GM18498 (cell line): ENCODE data around the gene AOPEP.
"Not testable (repeated sequence)": the region's sequence is repeated elsewhere in the genome, so short reads cannot be mapped to it uniquely, and the experiment has no call there.

Source experiments
- ATAC-seq: cut with Tn5 transposase; IDR thresholded peaks from one replicate; pipeline ENCODE4 v1.9.1; 2021; ENCODE audit warnings: mild to moderate bottlenecking, moderate library complexity; ENCODE audit not compliant: unreplicated experiment

AOPEP gene

GRCh38 chr9:94812343-94812742 lies 85.8 kb downstream of the AOPEP start:
- no peak for ATAC-seq

- ATAC-seq, result no peak
Measured at GRCh38 chr9:94813379-94813778, 86.9 kb downstream of the AOPEP start.

GRCh38 chr9:94817291-94818177 lies 91.0 kb downstream of the AOPEP start:
- no peak for ATAC-seq

GRCh38 chr9:94818178-94818541 lies 91.7 kb downstream of the AOPEP start:
- no peak for ATAC-seq

- no peak for ATAC-seq
Measured at GRCh38 chr9:94819161-94819687, 92.7 kb downstream of the AOPEP start.

GRCh38 chr9:94821098-94821887 lies 94.8 kb downstream of the AOPEP start:
- peak; percentile 84 for ATAC-seq

- no peak for ATAC-seq
Measured at GRCh38 chr9:94822273-94822672, 95.8 kb downstream of the AOPEP start.

- ATAC-seq, result no peak
Measured at GRCh38 chr9:94823710-94824109, 97.2 kb downstream of the AOPEP start.

GRCh38 chr9:94824411-94824810 lies 97.9 kb downstream of the AOPEP start:
- no peak for ATAC-seq

GRCh38 chr9:94824913-94825610 lies 98.6 kb downstream of the AOPEP start:
- ATAC-seq, result no peak

- no peak for ATAC-seq
Measured at GRCh38 chr9:94825611-94825958, 99.1 kb downstream of the AOPEP start.

- no peak for ATAC-seq
Measured at GRCh38 chr9:94826044-94826443, 99.5 kb downstream of the AOPEP start.

- ATAC-seq, result no peak
Measured at GRCh38 chr9:94826644-94827410, 100.3 kb downstream of the AOPEP start.

GRCh38 chr9:94827584-94828304 lies 101.2 kb downstream of the AOPEP start:
- no peak for ATAC-seq

- peak; percentile 43 for ATAC-seq
Measured at GRCh38 chr9:94829380-94830070, 103.0 kb downstream of the AOPEP start.

GRCh38 chr9:94830071-94830604 lies 103.6 kb downstream of the AOPEP start:
- not testable (repeated sequence) for ATAC-seq

GRCh38 chr9:94833802-94834201 lies 107.3 kb downstream of the AOPEP start:
- ATAC-seq, result no peak

GRCh38 chr9:94837404-94837803 lies 110.9 kb downstream of the AOPEP start:
- no peak for ATAC-seq

GRCh38 chr9:94839398-94839797 lies 112.9 kb downstream of the AOPEP start:
- no peak for ATAC-seq
